SW480 (cell line): Measurements from ENCODE around the gene PROS1.
A peak's percentile ranks its signal among the peaks of the same experiment; 100 is the strongest.
"Not testable (repeated sequence)": the region's sequence is repeated elsewhere in the genome, so short reads cannot be mapped to it uniquely, and the experiment has no call there.

ENCODE experiments used
- DNase-seq: peaks from one replicate; pipeline ENCODE4 v3.0.0-alpha.2; 2016; ENCODE audit warnings: low spot score

PROS1 gene

DNA sequence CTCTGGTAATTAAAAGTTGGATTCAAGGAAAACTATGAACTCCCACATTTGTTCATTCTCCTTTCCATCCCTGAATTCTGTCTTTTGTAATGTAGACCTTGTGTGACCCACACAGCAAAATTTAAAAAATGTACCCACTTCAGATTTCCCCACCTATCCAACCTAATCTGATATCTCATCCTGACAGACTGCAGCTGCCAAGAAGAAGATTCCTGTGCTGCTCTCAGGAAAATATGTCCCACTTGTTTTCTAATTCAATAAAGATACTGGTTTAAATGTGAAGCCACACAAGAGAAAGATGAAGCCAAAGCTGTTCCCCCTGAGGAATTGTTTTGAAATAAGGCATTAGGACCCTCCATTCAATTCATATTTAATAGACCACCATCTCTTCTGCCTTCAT lies 100.3 kb downstream of the PROS1 start:
- not testable (repeated sequence) for DNase-seq

DNA sequence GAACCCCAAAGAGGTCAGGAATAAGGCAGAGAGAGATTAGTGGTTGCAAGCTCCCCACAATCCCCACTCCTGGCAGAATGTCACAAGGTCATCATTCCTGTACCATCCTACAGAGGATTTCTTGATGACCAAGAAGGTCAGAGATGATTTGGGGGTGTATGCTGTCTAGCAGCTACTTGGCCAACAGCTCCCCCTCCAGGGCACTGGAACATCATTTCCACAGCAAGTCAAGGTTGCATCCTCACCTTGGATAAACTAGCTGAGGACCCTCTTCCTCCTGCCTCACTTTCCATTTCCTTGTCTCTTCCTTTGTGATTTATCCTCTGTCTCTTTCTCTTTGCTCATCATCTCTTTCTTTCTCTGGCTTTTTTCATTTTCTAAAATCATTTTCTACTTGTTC lies 106.3 kb downstream of the PROS1 start:
- no peak for DNase-seq

DNA sequence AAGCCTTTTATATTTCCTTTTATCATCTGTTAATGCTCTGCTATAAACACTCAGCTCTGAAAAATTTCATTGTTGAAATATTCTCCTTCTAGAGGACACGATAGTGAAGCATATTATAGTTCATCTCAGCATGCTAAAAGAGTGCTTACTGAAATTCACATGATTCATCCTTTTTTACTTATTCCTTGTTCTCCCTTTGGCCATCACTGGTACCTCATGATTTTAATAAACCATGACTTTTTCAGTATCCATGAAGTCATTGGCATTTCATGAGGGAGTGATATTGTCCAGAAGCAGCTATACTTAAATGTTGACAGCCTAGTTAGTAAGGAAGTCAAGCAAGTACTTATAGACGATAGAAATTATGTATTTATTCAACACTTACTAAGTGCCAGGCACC lies 112.7 kb downstream of the PROS1 start:
- DNase-seq: no peak

DNA sequence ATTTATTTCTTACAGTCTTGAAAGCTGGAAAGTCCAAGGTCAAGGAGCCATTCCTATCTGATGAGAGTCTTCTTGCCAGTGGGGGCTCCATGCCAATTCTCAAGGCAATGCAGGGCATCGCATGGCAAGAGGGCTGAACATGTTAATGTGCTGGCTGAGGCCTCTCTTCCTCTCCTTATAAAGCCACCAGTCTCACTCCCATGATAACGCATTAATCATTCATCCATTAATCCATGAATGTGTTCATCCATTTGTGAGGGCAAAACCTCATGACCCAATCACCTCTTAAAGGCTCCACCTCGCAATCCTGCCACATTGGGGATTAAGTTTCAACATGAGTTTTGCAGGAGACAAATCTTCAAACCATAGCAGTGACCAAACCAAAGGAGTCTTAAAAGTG lies 118.3 kb downstream of the PROS1 start:
- DNase-seq: no peak

DNA sequence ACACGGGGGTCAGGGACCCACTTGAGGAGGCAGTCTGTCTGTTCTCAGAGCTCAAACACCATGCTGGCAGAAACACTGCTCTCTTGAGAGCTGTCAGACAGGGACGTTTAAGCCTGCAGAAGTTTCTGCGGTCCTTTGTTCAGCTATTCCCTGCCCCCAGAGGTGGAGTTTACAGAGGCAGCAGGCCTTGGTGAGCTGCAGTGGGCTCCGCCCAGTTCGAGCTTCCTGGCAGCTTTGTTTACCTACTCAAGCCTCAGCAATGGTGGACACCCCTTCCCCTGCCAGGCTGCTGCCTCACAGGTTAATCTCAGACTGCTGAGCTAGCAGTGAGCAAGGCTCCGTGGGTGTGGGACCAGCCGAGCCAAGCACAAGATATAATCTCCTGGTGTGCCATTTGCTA lies 121.5 kb downstream of the PROS1 start:
- not testable (repeated sequence) for DNase-seq

DNA sequence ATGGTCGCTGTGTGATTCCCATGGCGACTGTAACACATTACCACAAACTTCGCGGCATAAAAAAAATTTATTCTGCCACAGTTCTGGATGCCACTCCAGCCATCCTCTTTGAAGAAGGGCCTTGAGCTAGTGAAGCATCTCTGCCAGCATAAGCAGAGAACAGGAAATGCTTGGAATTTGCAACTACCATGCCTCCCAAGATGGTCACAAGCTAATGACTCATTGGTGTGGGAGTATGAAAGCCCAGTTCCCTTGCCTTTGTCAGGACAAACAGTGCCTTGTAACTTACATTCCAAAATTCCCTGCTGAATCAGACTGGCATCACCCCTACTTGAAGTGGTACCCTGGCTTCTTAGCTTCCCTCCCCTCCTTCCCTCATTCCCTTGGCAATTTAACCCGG lies 129.7 kb downstream of the PROS1 start:
- DNase-seq: peak; percentile 43

DNA sequence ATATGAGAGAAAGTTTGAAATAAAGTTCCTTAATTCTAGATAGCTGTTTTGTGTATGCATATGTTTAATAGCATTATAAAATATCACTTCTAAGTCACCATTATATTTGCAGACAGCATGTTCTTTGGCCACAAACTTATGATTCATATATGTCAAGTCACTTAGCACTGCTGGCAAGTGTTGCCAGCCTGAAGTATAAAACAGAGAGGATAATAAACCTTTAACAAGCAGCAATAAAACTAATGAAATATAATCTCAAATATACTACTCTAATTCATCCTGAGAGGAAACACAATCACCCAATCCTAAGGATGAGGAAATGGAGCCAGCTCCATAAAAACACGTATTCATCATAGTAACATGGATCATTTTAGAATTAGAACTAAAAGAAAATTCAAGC lies 134.5 kb downstream of the PROS1 start:
- DNase-seq: not testable (repeated sequence)
